ENCODE results near the gene GJC1.

DNA sequence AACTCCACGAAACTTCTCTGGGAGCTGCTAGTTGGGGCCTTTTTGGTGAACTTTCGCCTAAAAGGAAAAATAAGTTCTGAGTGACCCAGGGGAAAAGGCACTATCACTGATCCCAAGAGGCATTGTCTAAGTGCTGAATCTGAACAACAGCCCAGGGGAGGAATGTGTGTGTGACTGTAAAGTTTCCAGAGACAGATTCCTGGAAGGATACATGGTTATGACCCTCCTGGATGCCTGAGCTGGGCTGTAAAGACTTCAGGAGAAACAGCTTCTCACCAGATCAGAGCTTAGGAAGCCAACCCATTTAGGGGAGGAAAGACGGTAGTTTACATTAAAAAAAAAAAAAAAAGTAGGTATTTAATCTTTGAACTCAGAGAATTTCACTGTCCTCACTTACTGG lies 37.8 kb upstream of the GJC1 start:
- TF ChIP-seq, protein P1, sequence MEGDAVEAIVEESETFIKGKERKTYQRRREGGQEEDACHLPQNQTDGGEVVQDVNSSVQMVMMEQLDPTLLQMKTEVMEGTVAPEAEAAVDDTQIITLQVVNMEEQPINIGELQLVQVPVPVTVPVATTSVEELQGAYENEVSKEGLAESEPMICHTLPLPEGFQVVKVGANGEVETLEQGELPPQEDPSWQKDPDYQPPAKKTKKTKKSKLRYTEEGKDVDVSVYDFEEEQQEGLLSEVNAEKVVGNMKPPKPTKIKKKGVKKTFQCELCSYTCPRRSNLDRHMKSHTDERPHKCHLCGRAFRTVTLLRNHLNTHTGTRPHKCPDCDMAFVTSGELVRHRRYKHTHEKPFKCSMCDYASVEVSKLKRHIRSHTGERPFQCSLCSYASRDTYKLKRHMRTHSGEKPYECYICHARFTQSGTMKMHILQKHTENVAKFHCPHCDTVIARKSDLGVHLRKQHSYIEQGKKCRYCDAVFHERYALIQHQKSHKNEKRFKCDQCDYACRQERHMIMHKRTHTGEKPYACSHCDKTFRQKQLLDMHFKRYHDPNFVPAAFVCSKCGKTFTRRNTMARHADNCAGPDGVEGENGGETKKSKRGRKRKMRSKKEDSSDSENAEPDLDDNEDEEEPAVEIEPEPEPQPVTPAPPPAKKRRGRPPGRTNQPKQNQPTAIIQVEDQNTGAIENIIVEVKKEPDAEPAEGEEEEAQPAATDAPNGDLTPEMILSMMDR (IDR thresholded peaks at IDR 0.05): no peak
- TF ChIP-seq ZFX (IDR thresholded peaks at IDR 0.05; ENCODE audit: borderline replicate concordance): no peak
